ENCODE results near the gene RGS9BP.
"Not testable (repeated sequence)": the region's sequence is repeated elsewhere in the genome, so short reads cannot be mapped to it uniquely, and the experiment has no call there.

- TF ChIP-seq POLR2A, EP300 (IDR thresholded peaks at IDR 0.05): not testable (repeated sequence)
- TF ChIP-seq, protein P1, sequence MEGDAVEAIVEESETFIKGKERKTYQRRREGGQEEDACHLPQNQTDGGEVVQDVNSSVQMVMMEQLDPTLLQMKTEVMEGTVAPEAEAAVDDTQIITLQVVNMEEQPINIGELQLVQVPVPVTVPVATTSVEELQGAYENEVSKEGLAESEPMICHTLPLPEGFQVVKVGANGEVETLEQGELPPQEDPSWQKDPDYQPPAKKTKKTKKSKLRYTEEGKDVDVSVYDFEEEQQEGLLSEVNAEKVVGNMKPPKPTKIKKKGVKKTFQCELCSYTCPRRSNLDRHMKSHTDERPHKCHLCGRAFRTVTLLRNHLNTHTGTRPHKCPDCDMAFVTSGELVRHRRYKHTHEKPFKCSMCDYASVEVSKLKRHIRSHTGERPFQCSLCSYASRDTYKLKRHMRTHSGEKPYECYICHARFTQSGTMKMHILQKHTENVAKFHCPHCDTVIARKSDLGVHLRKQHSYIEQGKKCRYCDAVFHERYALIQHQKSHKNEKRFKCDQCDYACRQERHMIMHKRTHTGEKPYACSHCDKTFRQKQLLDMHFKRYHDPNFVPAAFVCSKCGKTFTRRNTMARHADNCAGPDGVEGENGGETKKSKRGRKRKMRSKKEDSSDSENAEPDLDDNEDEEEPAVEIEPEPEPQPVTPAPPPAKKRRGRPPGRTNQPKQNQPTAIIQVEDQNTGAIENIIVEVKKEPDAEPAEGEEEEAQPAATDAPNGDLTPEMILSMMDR (IDR thresholded peaks at IDR 0.05): not testable (repeated sequence)
These were observed 19.9 kb downstream of the RGS9BP start for GRCh38 chr19:32695506-32695905.

All from tibial nerve (tissue), 4 donors.